NB4 (cell line): ENCODE measurements around the gene ASPDH.

Experiments used
- MYC ChIP-seq: IDR thresholded peaks from 2 replicates; pipeline ENCODE4 v1.6.1; 2011; ENCODE audit warnings: low read depth, low read length
- POLR2A ChIP-seq: IDR thresholded peaks from 2 replicates; pipeline ENCODE4 v1.6.1; 2011; ENCODE audit warnings: mild to moderate bottlenecking; ENCODE audit not compliant: insufficient read length; ENCODE audit errors: extremely low read depth
- TF ChIP-seq, protein P1 (sequence below): IDR thresholded peaks from one replicate; pipeline ENCODE4 v1.5.1; 2012; ENCODE audit warnings: low read depth, low read length
- TF ChIP-seq, protein P2 (sequence below): IDR thresholded peaks from 2 replicates; pipeline ENCODE4 v1.6.1; 2011; ENCODE audit warnings: low read depth, low read length

DNA sequence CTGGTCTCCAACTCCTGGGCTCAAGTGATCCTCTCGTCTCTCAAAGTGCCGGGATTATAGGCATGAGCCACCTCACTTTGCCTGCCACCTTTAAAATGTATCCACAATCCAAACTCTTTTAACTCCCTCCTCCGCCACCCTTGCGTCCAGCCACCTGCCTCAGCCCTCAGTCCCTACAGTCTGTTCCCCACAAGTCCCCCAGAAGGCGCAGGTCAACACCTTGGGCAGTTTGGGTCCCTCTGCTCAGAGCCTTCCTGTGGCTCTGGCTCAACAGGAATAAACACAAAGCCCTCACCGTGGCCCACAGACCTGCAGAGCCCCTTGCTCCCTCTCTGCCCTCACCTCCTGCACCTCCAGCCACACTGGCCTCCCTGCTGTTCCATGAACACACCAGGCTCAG is 44.9 kb downstream of the ASPDH start:
- TF ChIP-seq, protein P1, sequence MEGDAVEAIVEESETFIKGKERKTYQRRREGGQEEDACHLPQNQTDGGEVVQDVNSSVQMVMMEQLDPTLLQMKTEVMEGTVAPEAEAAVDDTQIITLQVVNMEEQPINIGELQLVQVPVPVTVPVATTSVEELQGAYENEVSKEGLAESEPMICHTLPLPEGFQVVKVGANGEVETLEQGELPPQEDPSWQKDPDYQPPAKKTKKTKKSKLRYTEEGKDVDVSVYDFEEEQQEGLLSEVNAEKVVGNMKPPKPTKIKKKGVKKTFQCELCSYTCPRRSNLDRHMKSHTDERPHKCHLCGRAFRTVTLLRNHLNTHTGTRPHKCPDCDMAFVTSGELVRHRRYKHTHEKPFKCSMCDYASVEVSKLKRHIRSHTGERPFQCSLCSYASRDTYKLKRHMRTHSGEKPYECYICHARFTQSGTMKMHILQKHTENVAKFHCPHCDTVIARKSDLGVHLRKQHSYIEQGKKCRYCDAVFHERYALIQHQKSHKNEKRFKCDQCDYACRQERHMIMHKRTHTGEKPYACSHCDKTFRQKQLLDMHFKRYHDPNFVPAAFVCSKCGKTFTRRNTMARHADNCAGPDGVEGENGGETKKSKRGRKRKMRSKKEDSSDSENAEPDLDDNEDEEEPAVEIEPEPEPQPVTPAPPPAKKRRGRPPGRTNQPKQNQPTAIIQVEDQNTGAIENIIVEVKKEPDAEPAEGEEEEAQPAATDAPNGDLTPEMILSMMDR, result no peak
- TF ChIP-seq POLR2A (no peak), MYC (no peak)
- TF ChIP-seq, protein P2, sequence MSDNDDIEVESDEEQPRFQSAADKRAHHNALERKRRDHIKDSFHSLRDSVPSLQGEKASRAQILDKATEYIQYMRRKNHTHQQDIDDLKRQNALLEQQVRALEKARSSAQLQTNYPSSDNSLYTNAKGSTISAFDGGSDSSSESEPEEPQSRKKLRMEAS, result no peak
